ENCODE results near the gene DIRAS1.

GRCh38 chr19:2703691-2704216 lies 17.4 kb downstream of the DIRAS1 start:
- TF ChIP-seq, protein P1, sequence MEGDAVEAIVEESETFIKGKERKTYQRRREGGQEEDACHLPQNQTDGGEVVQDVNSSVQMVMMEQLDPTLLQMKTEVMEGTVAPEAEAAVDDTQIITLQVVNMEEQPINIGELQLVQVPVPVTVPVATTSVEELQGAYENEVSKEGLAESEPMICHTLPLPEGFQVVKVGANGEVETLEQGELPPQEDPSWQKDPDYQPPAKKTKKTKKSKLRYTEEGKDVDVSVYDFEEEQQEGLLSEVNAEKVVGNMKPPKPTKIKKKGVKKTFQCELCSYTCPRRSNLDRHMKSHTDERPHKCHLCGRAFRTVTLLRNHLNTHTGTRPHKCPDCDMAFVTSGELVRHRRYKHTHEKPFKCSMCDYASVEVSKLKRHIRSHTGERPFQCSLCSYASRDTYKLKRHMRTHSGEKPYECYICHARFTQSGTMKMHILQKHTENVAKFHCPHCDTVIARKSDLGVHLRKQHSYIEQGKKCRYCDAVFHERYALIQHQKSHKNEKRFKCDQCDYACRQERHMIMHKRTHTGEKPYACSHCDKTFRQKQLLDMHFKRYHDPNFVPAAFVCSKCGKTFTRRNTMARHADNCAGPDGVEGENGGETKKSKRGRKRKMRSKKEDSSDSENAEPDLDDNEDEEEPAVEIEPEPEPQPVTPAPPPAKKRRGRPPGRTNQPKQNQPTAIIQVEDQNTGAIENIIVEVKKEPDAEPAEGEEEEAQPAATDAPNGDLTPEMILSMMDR (IDR thresholded peaks at IDR 0.05; ENCODE audit: low read depth, low read length, missing input control): no peak
- TF ChIP-seq TAF1 (conservative IDR thresholded peaks at IDR 0.05): no peak
- TF ChIP-seq RAD21 (IDR thresholded peaks at IDR 0.05): no peak
- TF ChIP-seq ZBTB33 (IDR thresholded peaks at IDR 0.05): no peak
- TF ChIP-seq REST (IDR thresholded peaks at IDR 0.05): no peak
- no peak for TF ChIP-seq YY1 (IDR thresholded peaks at IDR 0.05)
- no peak for TF ChIP-seq RXRA (IDR thresholded peaks at IDR 0.05)

Data from liver (tissue), 3 donors.